B cell (primary cell): ENCODE results near the gene ITPK1. TPM values are rescaled to one million over a fixed set of nuclear protein-coding genes. Genes with fewer than 3 reads are reported as not detected.

Experiments used
- ATAC-seq: fragments of 200-7000 bp; cut with Tn5 transposase; one replicate; pipeline ENCODE4 v1.10.0; 2021; ENCODE audit warnings: low read depth, mild to moderate bottlenecking, moderate number of reproducible peaks, moderate library complexity
- CTCF ChIA-PET: fragments of 350-600 bp; sonication (Branson Sonifier 250); formaldehyde crosslinking; loops from one replicate; lab custom pipeline; 2021; ENCODE audit warnings: antibody characterized with exemption, inconsistent platforms; lab: Charles Lee
- POLR2A ChIA-PET: fragments of 350-600 bp; sonication (Branson Sonifier 250); formaldehyde crosslinking; loops from one replicate; lab custom pipeline; 2021; ENCODE audit warnings: antibody characterized with exemption; lab: Charles Lee
- DNase-seq: peaks from one replicate; pipeline ENCODE4 v3.0.0; 2013
- H2AFZ ChIP-seq: 2 replicates; pipeline ENCODE4 v1.6.1; 2012; ENCODE audit warnings: mild to moderate bottlenecking, low read depth, low read length; ENCODE audit not compliant: insufficient read depth, poor library complexity, severe bottlenecking
- H3K27ac ChIP-seq, 2 donors: 1 replicate in 1 of 2; 2 replicates in 1 of 2; pipeline ENCODE4 v1.5.1; 2012 to 2013; ENCODE audit warnings: low read length in 2 of 2, mild to moderate bottlenecking in 2 of 2, moderate library complexity in 1 of 2
- H3K27me3 ChIP-seq, 4 experiments: fragments of 200-600 bp in 1 of 4; sonication (generic) in 1 of 4; replicated peaks in 1 of 4; 1 replicate in 2 of 4; 2 replicates in 2 of 4; pipeline versions ENCODE4 v1.6.1 to v1.7.0; 2013 to 2016; ENCODE audit warnings: low read length in 3 of 4, mild to moderate bottlenecking in 2 of 4, mixed read lengths in 1 of 4, moderate library complexity in 1 of 4; ENCODE audit not compliant: insufficient read depth in 4 of 4, control insufficient read depth in 3 of 4; ENCODE audit errors: control extremely low read depth in 1 of 4
- H3K36me3 ChIP-seq, 2 experiments: replicated peaks in 1 of 2; 1 replicate in 1 of 2; 2 replicates in 1 of 2; pipeline versions ENCODE4 v1.6.1 to v1.7.1; 2013; ENCODE audit warnings: low read length in 1 of 2; ENCODE audit not compliant: insufficient read depth in 2 of 2, control insufficient read depth in 1 of 2; ENCODE audit errors: control extremely low read depth in 1 of 2, extremely low read depth in 1 of 2
- H3K4me1 ChIP-seq, 2 donors: fragments of 200-600 bp in 1 of 2; sonication (generic) in 1 of 2; 1 replicate in 1 of 2; 2 replicates in 1 of 2; pipeline versions ENCODE4 v1.5.1 to v1.6.1; 2013 to 2017; ENCODE audit warnings: low read length in 2 of 2; ENCODE audit not compliant: control insufficient read depth in 2 of 2, insufficient read depth in 2 of 2
- H3K4me2 ChIP-seq: replicated peaks from 2 replicates; pipeline ENCODE3; 2012; ENCODE audit warnings: mild to moderate bottlenecking, low read depth, low read length; ENCODE audit not compliant: poor library complexity, severe bottlenecking
- H3K4me3 ChIP-seq, 5 experiments: fragments of 200-600 bp in 1 of 5; sonication (generic) in 1 of 5; 1 replicate in 3 of 5; 2 replicates in 2 of 5; pipeline versions ENCODE4 v1.5.1 to v1.7.0; 2011 to 2016; ENCODE audit warnings: low read length in 4 of 5, mild to moderate bottlenecking in 4 of 5, low read depth in 2 of 5, control low read depth in 1 of 5, moderate library complexity in 1 of 5; ENCODE audit not compliant: insufficient read depth in 1 of 5; ENCODE audit errors: control extremely low read depth in 1 of 5, extremely low read depth in 1 of 5
- H3K79me2 ChIP-seq: fragments of 200-600 bp; sonication (generic); one replicate; pipeline ENCODE4 v1.6.0; 2016; ENCODE audit warnings: low read length; ENCODE audit not compliant: control insufficient read depth, insufficient read depth
- H3K9ac ChIP-seq: fragments of 200-600 bp; sonication (generic); 2 replicates; pipeline ENCODE4 v1.6.1; 2017; ENCODE audit warnings: mild to moderate bottlenecking, low read length, moderate library complexity
- H3K9me3 ChIP-seq, 3 donors: one replicate each; pipeline versions ENCODE4 v1.6.1 to v1.7.1; 2013; ENCODE audit warnings: low read length in 2 of 3; ENCODE audit not compliant: control insufficient read depth in 2 of 3, insufficient read depth in 1 of 3; ENCODE audit errors: control extremely low read depth in 1 of 3
- H4K20me1 ChIP-seq: 2 replicates; pipeline ENCODE4 v1.6.0; 2012; ENCODE audit warnings: mild to moderate bottlenecking, low read length; ENCODE audit not compliant: insufficient read depth, control insufficient read depth, poor library complexity, severe bottlenecking
- H3K27ac Mint-ChIP-seq: one replicate; pipeline ENCODE4 v1.8.0; 2021; ENCODE audit warnings: mixed read lengths
- H3K27me3 Mint-ChIP-seq: one replicate; pipeline ENCODE4 v1.8.0; 2021; ENCODE audit warnings: mixed read lengths
- H3K4me1 Mint-ChIP-seq: one replicate; pipeline ENCODE4 v1.8.0; 2021; ENCODE audit warnings: mixed read lengths
- H3K4me3 Mint-ChIP-seq: one replicate; pipeline ENCODE4 v1.8.0; 2021; ENCODE audit warnings: mixed read lengths
- H3K9me3 Mint-ChIP-seq: one replicate; pipeline ENCODE4 v1.8.0; 2022; ENCODE audit warnings: mixed read lengths; ENCODE audit not compliant: insufficient read depth
- EZH2 ChIP-seq: IDR thresholded peaks from 2 replicates; pipeline ENCODE4 v1.6.1; 2012; ENCODE audit warnings: borderline replicate concordance, low read depth, mild to moderate bottlenecking, moderate library complexity, low read length; ENCODE audit not compliant: insufficient read depth, poor library complexity, severe bottlenecking
- WGBS: methylation state at CpG from one replicate; pipeline ENCODE4 v1.1.5; 2013; ENCODE audit warnings: missing lambda C conversion rate; ENCODE audit not compliant: insufficient coverage; 5-methylcytosine and 5-hydroxymethylcytosine counted together
- intact Hi-C: fragments of 100-400 bp; cut with micrococcal nuclease; formaldehyde crosslinking; loops from one replicate; pipeline ENCODE4 v1.10.0; 2022
- polyA plus RNA-seq: library from polyadenylated mRNA; depleted of rRNA; stranded (reverse); fragments of >200 nt; gene quantifications from 2 replicates; pipeline ENCODE4 v1.2.3, GENCODE V29; 2012
- total RNA-seq, 2 donors: library from RNA; stranded (reverse); fragments of 120-200 nt in 1 of 2; gene quantifications; 1 replicate in 1 of 2; 2 replicates in 1 of 2; pipeline versions ENCODE4 v1.2.3 to v1.2.4, GENCODE V29; 2013 to 2022
- TF ChIP-seq, protein P1 (sequence below): fragments of 200-600 bp; IDR thresholded peaks from one replicate; pipeline ENCODE4 v1.8.0; 2022; ENCODE audit warnings: antibody characterized with exemption, mild to moderate bottlenecking

The ITPK1 gene
- total and polyA plus RNA-seq, 2 donors (not counting 1 experiment from before 2014, with no cell fraction given): 46.0 to 46.9 TPM

DNA sequence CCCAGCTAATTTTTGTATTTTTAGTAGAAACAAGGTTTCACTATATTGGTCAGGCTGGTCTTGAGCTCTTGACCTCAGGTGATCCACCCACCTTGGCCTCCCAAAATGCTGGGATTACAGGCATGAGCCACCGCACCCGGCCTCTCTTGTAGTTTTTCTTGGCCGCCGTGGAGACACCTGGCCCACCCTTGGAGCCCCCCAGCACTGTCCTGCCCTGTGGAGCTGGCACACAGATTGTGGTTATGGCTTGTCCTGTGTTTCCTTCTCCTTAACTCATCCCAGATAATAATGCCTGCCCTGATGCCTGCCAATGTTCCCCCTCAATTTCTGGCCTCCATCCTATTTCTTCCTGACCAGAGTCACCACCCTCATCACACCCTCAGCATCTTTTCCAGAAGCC is 134.9 kb downstream of the ITPK1 start:
- Mint-ChIP-seq H3K27ac (no peak overlapping the region), H3K4me1 (peaks cover 20% of the 10 kb centered on the region), H3K27me3 (no peaks in the 10 kb centered on the region), H3K9me3 (peaks cover 31% of the 10 kb centered on the region), H3K4me3 (no peak overlapping the region)
- Histone ChIP-seq H3K4me3 (no peak overlapping the region), H4K20me1 (no peaks in the 10 kb centered on the region), H3K27ac (no peak overlapping the region), H3K27me3 (no peaks in the 10 kb centered on the region), H3K4me1 (no peaks in the 10 kb centered on the region), H3K4me2 (no peak overlapping the region), H3K9me3 (peaks cover 3 to 66% (median 45%) of the 10 kb centered on the region in 3 donors), H3K9ac (no peak overlapping the region), H2AFZ (no peak overlapping the region), H3K79me2 (peaks cover 4% of the 10 kb centered on the region), H3K36me3 (peaks cover 2 to 24% of the 10 kb centered on the region in 2 experiments)
- no peak for TF ChIP-seq EZH2
- TF ChIP-seq, protein P1, sequence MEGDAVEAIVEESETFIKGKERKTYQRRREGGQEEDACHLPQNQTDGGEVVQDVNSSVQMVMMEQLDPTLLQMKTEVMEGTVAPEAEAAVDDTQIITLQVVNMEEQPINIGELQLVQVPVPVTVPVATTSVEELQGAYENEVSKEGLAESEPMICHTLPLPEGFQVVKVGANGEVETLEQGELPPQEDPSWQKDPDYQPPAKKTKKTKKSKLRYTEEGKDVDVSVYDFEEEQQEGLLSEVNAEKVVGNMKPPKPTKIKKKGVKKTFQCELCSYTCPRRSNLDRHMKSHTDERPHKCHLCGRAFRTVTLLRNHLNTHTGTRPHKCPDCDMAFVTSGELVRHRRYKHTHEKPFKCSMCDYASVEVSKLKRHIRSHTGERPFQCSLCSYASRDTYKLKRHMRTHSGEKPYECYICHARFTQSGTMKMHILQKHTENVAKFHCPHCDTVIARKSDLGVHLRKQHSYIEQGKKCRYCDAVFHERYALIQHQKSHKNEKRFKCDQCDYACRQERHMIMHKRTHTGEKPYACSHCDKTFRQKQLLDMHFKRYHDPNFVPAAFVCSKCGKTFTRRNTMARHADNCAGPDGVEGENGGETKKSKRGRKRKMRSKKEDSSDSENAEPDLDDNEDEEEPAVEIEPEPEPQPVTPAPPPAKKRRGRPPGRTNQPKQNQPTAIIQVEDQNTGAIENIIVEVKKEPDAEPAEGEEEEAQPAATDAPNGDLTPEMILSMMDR: no peak
- WGBS: 90% methylated on average over 2 of the region's 4 CpGs
- CTCF ChIA-PET: no interaction called here
- DNase-seq (no peak), ATAC-seq (no peak)
- POLR2A ChIA-PET: no interaction called here
- intact Hi-C loops: no loop called here

DNA sequence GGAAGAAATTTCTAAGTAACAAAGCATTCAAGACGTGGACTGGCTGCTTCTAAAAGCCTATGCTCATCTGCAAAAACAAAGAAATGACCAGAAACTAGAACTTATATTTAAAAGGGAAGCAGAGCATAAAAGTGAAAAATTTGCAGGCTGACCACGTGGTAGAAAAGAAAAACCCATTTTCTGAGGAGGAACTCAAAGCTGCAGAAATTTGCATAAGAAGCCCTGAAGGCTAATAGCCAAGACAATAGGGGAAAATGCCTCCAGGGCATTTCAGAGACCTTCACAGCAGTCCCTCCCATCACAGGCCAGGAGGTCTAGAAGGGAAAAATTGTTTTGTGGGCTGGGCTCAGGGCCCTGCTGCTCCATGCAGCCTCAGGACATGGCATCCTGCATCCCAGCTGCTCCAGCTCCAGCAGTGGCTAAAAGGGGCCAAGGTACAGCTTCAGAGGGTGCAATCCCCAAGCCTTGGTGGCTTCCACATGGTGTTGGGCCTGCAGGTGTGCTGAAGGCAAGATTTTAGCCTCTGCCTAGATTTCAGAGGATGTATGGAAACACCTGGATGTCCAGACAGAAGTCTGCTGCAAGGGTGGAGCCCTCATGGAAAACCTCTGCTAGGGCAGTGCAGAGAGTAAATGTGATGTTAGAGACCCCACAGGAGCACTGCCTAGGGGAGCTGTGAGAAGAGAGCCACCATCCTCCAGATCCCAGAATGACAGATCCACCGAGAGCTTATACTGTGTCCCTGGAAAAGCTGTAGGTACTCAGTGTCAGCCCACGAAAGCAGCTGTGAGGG is 137.3 kb downstream of the ITPK1 start:
- Histone ChIP-seq H3K36me3 (peaks cover 3 to 27% of the 10 kb centered on the region in 2 experiments), H3K4me1 (no peaks in the 10 kb centered on the region), H3K9ac (no peak overlapping the region), H3K4me3 (no peak overlapping the region), H3K27me3 (no peaks in the 10 kb centered on the region), H3K27ac (no peak overlapping the region), H4K20me1 (peaks cover 2% of the 10 kb centered on the region), H3K4me2 (no peak overlapping the region), H2AFZ (no peak overlapping the region), H3K9me3 (peaks cover 3 to 90% (median 49%) of the 10 kb centered on the region in 3 donors), H3K79me2 (peaks cover 10% of the 10 kb centered on the region)
- ChIA-PET POLR2A (no interaction called here), CTCF (no interaction called here)
- 71% methylated on average over 3 of the region's 4 CpGs for WGBS
- DNase-seq (no peak), ATAC-seq (no peak)
- Mint-ChIP-seq H3K4me1 (peaks cover 18% of the 10 kb centered on the region), H3K9me3 (peaks cover 32% of the 10 kb centered on the region), H3K4me3 (no peak overlapping the region), H3K27ac (no peak overlapping the region), H3K27me3 (no peaks in the 10 kb centered on the region)
- intact Hi-C loops: no loop called here
- TF ChIP-seq, protein P1: no peak
- no peak for TF ChIP-seq EZH2
